OCI-LY3 (cell line): Measurements from ENCODE around the gene LYPD1.

ENCODE experiments used
- EZH2phosphoT487 ChIP-seq: fragments of 200-600 bp; shearing (Covaris generic); IDR thresholded peaks from 2 replicates; pipeline ENCODE4 v1.6.1; 2018; ENCODE audit warnings: antibody characterized with exemption, mixed run types, low read depth
- TF ChIP-seq, protein P1 (sequence below): fragments of 200-600, 300-600 bp; sonication (generic); IDR thresholded peaks from 2 replicates; pipeline ENCODE4 v1.5.1; 2014; ENCODE audit warnings: antibody characterized with exemption, low read length, low read depth

DNA sequence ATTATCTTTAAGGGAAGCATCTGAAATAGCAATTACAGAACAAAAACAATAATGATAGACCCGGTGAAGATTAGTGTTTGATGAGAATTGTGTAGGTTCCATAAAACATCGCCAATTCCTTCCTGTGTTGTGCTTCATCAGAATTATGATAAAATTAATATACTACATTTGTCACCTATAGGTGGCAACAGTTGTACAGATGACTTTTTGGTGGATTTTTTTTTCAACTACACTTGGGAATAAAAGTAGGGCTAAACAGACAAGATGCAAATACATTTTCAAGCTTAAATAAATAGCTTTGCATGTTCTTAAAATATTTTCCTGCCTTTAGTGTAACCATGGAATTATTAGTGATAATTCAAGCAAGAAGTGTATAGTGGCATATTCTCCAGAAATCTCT is 7.0 kb upstream of the LYPD1 start:
- TF ChIP-seq, protein P1, sequence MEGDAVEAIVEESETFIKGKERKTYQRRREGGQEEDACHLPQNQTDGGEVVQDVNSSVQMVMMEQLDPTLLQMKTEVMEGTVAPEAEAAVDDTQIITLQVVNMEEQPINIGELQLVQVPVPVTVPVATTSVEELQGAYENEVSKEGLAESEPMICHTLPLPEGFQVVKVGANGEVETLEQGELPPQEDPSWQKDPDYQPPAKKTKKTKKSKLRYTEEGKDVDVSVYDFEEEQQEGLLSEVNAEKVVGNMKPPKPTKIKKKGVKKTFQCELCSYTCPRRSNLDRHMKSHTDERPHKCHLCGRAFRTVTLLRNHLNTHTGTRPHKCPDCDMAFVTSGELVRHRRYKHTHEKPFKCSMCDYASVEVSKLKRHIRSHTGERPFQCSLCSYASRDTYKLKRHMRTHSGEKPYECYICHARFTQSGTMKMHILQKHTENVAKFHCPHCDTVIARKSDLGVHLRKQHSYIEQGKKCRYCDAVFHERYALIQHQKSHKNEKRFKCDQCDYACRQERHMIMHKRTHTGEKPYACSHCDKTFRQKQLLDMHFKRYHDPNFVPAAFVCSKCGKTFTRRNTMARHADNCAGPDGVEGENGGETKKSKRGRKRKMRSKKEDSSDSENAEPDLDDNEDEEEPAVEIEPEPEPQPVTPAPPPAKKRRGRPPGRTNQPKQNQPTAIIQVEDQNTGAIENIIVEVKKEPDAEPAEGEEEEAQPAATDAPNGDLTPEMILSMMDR, result peak; percentile 57
- TF ChIP-seq EZH2phosphoT487, result no peak
